Neural progenitor cell (in vitro differentiated cells): ENCODE measurements around the gene LPP. TPM values are rescaled to one million over a fixed set of nuclear protein-coding genes. Genes with fewer than 3 reads are reported as not detected.

ENCODE experiments used
- DNase-seq: peaks from one replicate; pipeline ENCODE4 v3.0.0-alpha.2; 2016; ENCODE audit warnings: low spot score
- H2AFZ ChIP-seq: fragments of 200-600 bp; sonication (generic); replicated peaks from 2 replicates; pipeline ENCODE4 v1.6.1; 2016; ENCODE audit warnings: antibody characterized with exemption
- H3F3A ChIP-seq: fragments of 200-600 bp; sonication (generic); 2 replicates; pipeline ENCODE4 v1.6.1; 2016; ENCODE audit warnings: antibody characterized with exemption, low read depth
- H3K27ac ChIP-seq: fragments of 200-600 bp; sonication (generic); 2 replicates; pipeline ENCODE4 v1.5.1; 2016; ENCODE audit warnings: mild to moderate bottlenecking
- H3K27me3 ChIP-seq: fragments of 200-600 bp; sonication (generic); 2 replicates; pipeline ENCODE4 v1.6.1; 2016; ENCODE audit warnings: mild to moderate bottlenecking, moderate library complexity
- H3K36me3 ChIP-seq: fragments of 200-600 bp; sonication (generic); 2 replicates; pipeline ENCODE4 v1.5.1; 2016
- H3K4me1 ChIP-seq: fragments of 200-600 bp; sonication (generic); 2 replicates; pipeline ENCODE4 v1.6.1; 2016; ENCODE audit warnings: mixed run types
- H3K4me2 ChIP-seq: fragments of 200-600 bp; sonication (generic); 2 replicates; pipeline ENCODE4 v1.6.1; 2016
- H3K4me3 ChIP-seq: fragments of 200-600 bp; sonication (generic); 2 replicates; pipeline ENCODE4 v1.5.1; 2016
- H3K79me2 ChIP-seq: fragments of 200-600 bp; sonication (generic); 2 replicates; pipeline ENCODE4 v1.6.1; 2016; ENCODE audit warnings: low read depth
- H3K9ac ChIP-seq: fragments of 200-600 bp; sonication (generic); 2 replicates; pipeline ENCODE4 v1.6.1; 2016
- H3K9me3 ChIP-seq: fragments of 200-600 bp; sonication (generic); 2 replicates; pipeline ENCODE4 v1.5.1; 2016; ENCODE audit warnings: low read depth
- H4K20me1 ChIP-seq: fragments of 200-600 bp; sonication (generic); 2 replicates; pipeline ENCODE4 v1.6.1; 2016; ENCODE audit warnings: low read depth
- H3K27ac Mint-ChIP-seq: 3 replicates; pipeline ENCODE4 v1.8.0; 2021; ENCODE audit warnings: mixed read lengths
- H3K27me3 Mint-ChIP-seq: 2 replicates; pipeline ENCODE4 v1.8.0; 2022; ENCODE audit warnings: low read depth, mild to moderate bottlenecking, inconsistent platforms, moderate library complexity, mixed read lengths; ENCODE audit not compliant: insufficient read depth
- H3K36me3 Mint-ChIP-seq: 3 replicates; pipeline ENCODE4 v1.8.0; 2021; ENCODE audit warnings: mixed read lengths
- H3K4me1 Mint-ChIP-seq: 3 replicates; pipeline ENCODE4 v1.8.0; 2021; ENCODE audit warnings: mixed read lengths
- H3K4me3 Mint-ChIP-seq: 3 replicates; pipeline ENCODE4 v1.8.0; 2021; ENCODE audit warnings: mild to moderate bottlenecking, moderate library complexity, mixed read lengths
- H3K9me3 Mint-ChIP-seq: 3 replicates; pipeline ENCODE4 v1.8.0; 2020; ENCODE audit warnings: mixed read lengths
- CTCF ChIP-seq: fragments of 200-600 bp; sonication (generic); IDR thresholded peaks from 2 replicates; pipeline ENCODE4 v1.5.1; 2017; ENCODE audit warnings: antibody characterized with exemption, mild to moderate bottlenecking
- EZH2 ChIP-seq: fragments of 200-600 bp; sonication (generic); IDR thresholded peaks from 2 replicates; pipeline ENCODE4 v1.6.1; 2017; ENCODE audit warnings: antibody characterized with exemption, mild to moderate bottlenecking, moderate library complexity
- EZH2phosphoT487 ChIP-seq: fragments of 200-600 bp; sonication (generic); IDR thresholded peaks from 2 replicates; pipeline ENCODE4 v1.6.1; 2017; ENCODE audit warnings: antibody characterized with exemption
- total RNA-seq: library from RNA; depleted of rRNA; stranded (reverse); fragments of >200 nt; gene quantifications from 2 replicates; pipeline ENCODE4 v1.2.3, GENCODE V29; 2015; ENCODE audit warnings: low replicate concordance

Gene LPP
- total RNA-seq, 1 donor from 2014 or later: 18.9 TPM

GRCh38 chr3:188631291-188632010, 477.5 kb downstream of the LPP start:
- no peaks in the 10 kb centered on the region for H3K9me3 ChIP-seq
- no peak overlapping the region for H3K4me3 ChIP-seq
- H2AFZ ChIP-seq: no peak overlapping the region
- Mint-ChIP-seq H3K36me3 (peaks cover 12% of the 10 kb centered on the region), H3K27ac (no peak overlapping the region), H3K4me3 (no peak overlapping the region), H3K9me3 (peaks cover 16% of the 10 kb centered on the region), H3K4me1 (no peaks in the 10 kb centered on the region), H3K27me3 (no peaks in the 10 kb centered on the region)
- no peaks in the 10 kb centered on the region for H3K79me2 ChIP-seq
- no peaks in the 10 kb centered on the region for H3K4me1 ChIP-seq
- H3K36me3 ChIP-seq: no peaks in the 10 kb centered on the region
- no peak overlapping the region for H3K4me2 ChIP-seq
- H3K27ac ChIP-seq: no peak overlapping the region
- H3K27me3 ChIP-seq: no peaks in the 10 kb centered on the region
- H3K9ac ChIP-seq: no peak overlapping the region
- H3F3A ChIP-seq: no peaks in the 10 kb centered on the region
- TF ChIP-seq CTCF (no peak), EZH2 (no peak), EZH2phosphoT487 (no peak)
- DNase-seq: no peak
- no peaks in the 10 kb centered on the region for H4K20me1 ChIP-seq

- Histone ChIP-seq H3K4me2 (no peak overlapping the region), H3K9ac (no peak overlapping the region), H4K20me1 (no peaks in the 10 kb centered on the region), H3K9me3 (no peaks in the 10 kb centered on the region), H3K4me3 (no peak overlapping the region), H2AFZ (no peak overlapping the region), H3K27me3 (no peaks in the 10 kb centered on the region), H3K36me3 (no peaks in the 10 kb centered on the region), H3K79me2 (no peaks in the 10 kb centered on the region), H3K4me1 (no peaks in the 10 kb centered on the region), H3F3A (no peaks in the 10 kb centered on the region), H3K27ac (no peak overlapping the region)
- Mint-ChIP-seq H3K36me3 (peaks cover 13% of the 10 kb centered on the region), H3K4me3 (no peak overlapping the region), H3K9me3 (peaks cover 16% of the 10 kb centered on the region), H3K27ac (no peak overlapping the region), H3K4me1 (no peaks in the 10 kb centered on the region), H3K27me3 (no peaks in the 10 kb centered on the region)
- DNase-seq: no peak
- TF ChIP-seq CTCF (no peak), EZH2 (no peak), EZH2phosphoT487 (no peak)
Observed at GRCh38 chr3:188633206-188633605, 479.2 kb downstream of the LPP start.

GRCh38 chr3:188634285-188634684, 480.3 kb downstream of the LPP start:
- Histone ChIP-seq H3K9ac (no peak overlapping the region), H3K27ac (no peak overlapping the region), H4K20me1 (no peaks in the 10 kb centered on the region), H3K27me3 (no peaks in the 10 kb centered on the region), H3K36me3 (no peaks in the 10 kb centered on the region), H3K4me3 (no peak overlapping the region), H3K4me2 (no peak overlapping the region), H2AFZ (no peak overlapping the region), H3K9me3 (no peaks in the 10 kb centered on the region), H3K79me2 (no peaks in the 10 kb centered on the region), H3K4me1 (no peaks in the 10 kb centered on the region), H3F3A (no peaks in the 10 kb centered on the region)
- TF ChIP-seq EZH2: no peak
- TF ChIP-seq EZH2phosphoT487: no peak
- no peak for TF ChIP-seq CTCF
- Mint-ChIP-seq H3K36me3 (peaks cover 11% of the 10 kb centered on the region), H3K4me1 (no peaks in the 10 kb centered on the region), H3K27ac (no peak overlapping the region), H3K9me3 (peaks cover 11% of the 10 kb centered on the region), H3K4me3 (no peak overlapping the region), H3K27me3 (no peaks in the 10 kb centered on the region)
- no peak for DNase-seq
